GM19043 (cell line): ENCODE measurements around the gene BIRC2.
A peak's percentile ranks its signal among the peaks of the same experiment; 100 is the strongest.

ENCODE experiments used
- ATAC-seq: cut with Tn5 transposase; IDR thresholded peaks from one replicate; pipeline ENCODE4 v1.9.1; 2021; ENCODE audit warnings: low read depth; ENCODE audit not compliant: unreplicated experiment

Gene BIRC2

DNA sequence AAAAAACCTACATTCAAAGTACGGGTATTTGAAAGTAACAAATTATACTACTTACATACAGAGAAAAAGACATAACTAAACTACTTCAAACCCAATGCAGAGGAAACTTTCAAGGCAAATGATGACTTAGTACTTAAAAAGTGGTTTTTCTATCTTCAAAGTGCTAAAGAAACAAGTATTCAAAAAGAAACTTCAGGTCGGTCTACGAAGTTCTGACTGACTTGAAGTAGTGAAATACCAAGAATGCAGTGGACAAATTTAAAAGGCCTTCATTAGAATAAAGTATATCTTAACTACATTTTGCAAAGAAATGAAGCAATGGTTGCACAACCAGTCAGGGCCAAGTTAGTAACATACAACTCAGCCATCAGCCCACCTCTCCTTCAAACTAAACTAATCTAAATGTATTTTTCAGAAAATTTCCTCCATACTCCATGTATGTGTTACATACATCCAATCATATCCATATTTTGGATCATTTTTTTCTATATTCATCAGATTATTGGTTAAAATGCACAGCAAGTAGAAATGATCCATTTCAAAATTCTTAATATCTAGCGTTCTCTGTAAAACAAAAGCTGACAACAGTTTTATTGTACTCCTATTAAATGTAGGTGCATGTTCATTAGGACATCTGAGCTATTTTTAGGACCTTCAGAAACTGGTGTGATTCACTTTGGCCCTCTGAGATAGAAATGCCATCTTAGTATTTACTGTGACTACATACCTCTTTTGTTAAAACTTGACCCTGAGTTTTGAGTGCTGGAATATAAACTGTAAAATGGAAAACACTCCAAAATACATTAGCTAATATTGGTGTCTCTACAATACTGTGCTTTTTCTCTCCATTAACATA is 49.9 kb downstream of the BIRC2 start:
- ATAC-seq: no peak

DNA sequence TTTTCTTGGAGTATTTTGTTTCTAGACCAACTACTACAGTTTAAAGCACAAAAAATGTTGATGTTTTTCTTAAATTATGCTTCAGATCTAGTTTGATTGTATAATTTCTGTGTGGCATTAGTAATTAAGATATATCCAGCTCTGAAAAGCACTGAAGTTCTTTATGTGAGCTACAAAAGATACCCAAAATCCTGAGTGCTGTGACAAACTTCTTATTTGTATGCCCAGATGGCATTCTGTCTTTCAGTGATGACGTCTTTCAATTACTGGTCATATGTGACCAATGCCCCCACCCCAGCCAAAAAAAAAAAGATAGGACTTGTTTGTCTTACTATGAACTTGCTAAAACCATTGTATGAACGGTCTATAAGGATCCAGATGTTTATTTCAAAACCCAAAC is 51.3 kb downstream of the BIRC2 start:
- no peak for ATAC-seq

DNA sequence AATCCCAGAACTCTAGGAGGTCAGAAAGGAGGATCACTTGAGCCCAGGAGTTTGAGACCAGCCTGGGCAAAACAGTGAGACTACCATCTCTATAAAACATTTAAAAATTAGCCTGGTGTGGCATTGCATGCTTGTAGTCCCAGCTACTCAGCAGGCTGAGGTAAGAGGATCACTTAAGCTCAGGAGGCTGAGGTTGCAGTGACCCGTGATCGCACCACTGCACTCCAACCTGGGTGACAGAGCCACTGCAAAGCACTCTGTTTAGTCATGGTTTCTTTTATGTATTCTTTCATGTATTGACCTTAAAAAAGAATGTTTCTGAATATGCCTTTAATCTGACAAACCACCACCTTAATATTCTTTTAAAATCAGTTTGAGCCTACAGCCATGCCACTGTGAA is 52.2 kb downstream of the BIRC2 start:
- ATAC-seq: no peak

DNA sequence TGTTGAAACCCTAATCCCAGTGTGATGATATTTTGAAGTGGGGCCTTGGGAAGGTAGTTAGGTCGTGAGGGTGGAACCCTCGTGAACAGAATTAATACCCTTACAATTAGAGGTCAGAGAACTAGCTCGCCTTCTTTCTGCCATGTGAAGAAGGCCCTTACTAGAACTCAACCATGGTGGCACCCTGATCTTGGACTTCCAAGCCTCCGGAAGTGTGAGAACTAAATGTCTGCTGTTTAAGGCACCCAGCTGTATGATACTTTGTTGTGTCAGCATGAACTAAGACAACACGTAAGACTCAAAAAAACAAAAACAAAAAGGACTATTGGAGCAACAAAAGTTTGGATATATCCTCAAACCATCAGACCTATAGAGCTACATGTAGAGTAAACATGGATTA is 53.6 kb downstream of the BIRC2 start:
- ATAC-seq: no peak

DNA sequence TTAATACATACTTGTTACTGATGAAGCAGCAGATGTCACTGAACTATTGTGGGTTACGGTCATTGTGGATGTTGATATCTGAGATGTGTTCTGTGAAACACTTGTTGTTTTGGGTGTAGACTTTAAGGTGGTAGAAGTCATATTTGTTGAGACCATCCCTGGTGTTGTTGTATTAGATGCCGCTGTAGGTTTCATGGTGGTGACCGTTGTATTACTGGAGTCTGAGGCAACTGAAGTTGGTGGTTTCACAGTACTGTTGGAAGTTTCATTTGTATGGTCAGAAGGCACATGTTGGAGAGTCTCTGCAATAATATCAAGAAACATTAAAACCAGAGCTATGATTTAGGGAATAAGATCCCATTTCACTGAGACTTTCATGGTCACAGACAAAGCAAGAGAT is 54.9 kb downstream of the BIRC2 start:
- ATAC-seq: no peak

DNA sequence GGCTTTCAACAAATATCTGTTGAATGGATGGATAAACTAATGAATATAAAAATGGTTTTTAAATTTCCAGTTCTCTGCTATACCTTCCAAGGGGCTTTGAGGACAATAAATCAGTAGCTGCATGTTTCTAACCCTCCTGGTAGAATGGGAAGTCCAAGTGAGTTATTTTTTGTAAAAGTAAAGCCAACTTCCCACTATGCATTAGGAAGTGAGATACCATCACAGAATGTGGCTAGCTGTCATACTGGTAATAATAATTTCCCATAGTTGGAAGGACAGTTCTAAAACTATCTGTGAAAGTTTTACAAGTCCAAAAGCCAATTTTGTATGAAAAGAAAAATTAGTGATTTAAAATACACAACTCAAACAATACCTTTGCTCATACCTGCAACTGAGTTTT is 55.5 kb downstream of the BIRC2 start:
- no peak for ATAC-seq

DNA sequence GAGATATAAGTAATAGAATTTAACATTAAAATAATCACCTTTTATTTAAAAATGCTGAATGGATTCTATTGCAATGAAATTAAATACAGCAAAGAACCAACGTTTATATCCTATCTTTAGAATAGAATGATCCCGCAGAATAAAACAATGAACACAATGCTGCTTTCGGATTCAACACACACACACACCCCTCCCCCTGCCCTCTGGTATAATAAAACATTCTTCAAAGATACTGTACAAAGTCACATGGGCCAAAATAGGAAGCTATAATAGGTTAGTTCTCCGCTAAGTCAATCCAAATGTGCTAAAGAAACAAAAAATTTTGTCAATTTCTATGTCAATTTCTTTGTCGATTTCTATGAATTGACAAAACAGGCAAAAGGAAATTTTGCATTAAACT is 58.5 kb downstream of the BIRC2 start:
- ATAC-seq: no peak

DNA sequence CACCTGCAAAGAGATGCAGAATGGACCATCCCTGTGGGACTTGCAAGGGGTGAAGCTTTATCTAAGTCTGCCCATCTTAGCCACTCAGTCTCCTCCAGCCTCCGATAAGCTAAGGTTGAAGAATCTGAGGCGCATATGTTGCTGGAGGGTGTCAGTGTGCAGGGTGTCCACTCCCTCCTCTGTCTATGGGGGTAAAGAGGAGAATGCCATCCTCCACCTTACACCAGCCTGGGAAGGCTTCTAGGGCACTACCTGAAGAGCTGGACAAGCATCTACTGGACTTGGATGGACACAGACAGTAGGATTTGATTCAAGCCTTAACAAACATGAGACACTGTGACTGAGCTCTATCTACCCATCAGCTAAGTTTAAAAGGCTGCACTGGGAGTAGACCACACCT is 59.1 kb downstream of the BIRC2 start:
- ATAC-seq: no peak

DNA sequence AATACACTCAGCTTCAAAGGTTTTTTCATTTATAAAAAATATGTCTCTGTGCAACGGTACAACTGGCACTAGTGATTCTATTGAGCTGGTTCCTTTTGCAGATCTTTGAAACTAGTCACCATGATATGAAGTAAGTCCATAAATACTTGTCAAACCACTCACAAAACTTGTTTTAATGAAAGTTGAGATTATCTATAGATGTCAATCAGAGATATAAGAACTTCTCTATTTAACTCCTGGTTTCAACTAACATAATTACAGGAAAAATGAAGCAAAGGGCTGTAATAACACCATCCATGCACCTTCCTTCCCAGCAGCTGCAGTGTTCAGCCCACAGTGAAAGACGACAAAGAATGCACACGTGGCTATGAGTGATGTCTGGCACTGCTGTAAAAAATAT is 60.9 kb downstream of the BIRC2 start:
- ATAC-seq: no peak

DNA sequence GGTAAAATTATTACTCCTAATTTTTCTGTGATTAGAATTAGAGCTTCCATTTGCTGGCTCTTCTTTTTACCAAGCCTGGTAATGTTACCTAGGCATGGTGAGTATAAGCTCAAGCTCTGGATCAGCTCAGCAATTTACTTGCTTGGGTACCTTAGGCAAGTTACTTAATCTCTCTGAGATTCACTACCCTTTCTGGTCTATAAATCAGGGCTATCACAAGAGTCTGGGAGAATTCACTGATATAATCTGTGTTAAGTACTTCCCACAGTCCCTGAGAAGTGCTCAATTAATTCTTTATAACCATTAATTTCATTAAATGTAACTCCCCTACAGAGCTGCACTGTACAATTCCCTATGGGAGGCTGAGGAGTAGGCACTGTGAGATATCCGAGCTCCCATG is 61.3 kb downstream of the BIRC2 start:
- no peak for ATAC-seq

DNA sequence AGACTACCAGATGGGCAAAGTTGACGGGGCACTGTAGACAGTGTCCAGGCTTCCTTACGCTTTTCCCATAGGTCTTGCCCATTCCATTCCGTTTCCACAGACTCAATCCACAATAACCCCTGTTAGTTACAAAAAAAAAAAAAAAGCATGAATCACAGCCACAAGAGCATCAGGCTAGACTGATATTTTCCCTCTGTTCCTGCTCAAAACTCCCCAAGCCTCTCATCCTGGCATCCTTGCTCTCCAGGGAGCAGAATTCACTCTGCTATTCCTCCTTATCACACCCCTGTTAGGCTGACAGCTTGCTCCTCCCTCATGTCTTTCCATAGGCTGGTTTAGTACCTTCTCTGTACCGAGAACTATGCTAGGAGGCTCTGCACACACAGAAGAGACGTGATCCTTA is 63.4 kb downstream of the BIRC2 start:
- ATAC-seq: no peak

DNA sequence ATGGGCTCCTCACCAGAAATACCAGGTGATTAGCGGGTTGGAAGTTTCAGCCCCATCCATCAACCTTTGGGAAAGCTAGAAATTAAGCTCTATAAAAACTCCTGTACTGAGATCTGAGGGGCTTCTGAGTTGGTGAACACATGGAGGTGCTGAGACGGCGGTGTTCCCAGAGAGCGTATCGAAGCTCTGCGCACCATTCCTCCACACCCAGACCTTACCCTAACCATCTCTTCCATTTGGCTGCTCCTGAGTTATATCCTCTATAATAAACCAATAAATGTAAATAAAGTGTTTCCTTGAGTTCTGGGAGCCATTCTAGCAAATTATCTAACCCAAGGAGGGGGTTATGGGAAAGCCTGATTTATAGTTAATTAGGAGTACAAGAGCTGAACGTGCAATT is 64.1 kb downstream of the BIRC2 start:
- no peak for ATAC-seq

DNA sequence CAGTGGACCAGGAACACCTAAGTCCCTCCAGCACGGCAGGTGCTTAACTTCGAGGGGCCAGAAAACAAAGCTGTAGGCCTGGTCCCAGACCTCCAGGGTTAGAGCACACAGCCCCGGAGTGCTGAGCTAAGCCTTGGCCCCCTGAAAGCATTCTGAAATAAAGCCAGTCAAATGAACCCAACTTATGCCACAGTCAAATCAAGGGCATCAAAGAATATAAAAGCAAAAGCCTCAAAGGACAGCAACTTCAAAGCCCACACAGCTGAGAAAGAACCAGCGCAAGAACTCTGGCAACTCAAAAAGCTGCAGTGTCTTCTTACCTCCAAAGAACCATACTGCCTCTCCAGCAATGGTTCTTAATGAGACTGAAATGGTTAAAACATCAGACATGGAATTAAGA is 66.5 kb downstream of the BIRC2 start:
- no peak for ATAC-seq

DNA sequence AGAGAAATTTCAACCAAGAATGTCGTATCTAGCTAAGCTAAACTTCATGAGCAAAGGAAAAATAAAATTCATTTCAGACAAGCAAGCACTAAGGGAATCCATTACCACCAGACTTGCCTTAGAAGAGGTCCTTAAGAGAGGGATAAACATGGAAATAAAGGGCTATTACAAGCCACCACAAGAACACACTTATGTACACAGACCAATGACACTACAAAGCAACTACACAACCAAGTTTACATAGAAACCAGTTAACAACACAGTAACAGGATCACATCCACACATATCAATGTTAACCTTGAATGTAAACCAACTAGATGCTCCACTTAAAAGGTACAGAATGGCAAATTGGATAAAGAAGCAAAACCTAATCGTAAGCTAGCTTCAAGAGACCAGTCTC is 67.5 kb downstream of the BIRC2 start:
- no peak for ATAC-seq

DNA sequence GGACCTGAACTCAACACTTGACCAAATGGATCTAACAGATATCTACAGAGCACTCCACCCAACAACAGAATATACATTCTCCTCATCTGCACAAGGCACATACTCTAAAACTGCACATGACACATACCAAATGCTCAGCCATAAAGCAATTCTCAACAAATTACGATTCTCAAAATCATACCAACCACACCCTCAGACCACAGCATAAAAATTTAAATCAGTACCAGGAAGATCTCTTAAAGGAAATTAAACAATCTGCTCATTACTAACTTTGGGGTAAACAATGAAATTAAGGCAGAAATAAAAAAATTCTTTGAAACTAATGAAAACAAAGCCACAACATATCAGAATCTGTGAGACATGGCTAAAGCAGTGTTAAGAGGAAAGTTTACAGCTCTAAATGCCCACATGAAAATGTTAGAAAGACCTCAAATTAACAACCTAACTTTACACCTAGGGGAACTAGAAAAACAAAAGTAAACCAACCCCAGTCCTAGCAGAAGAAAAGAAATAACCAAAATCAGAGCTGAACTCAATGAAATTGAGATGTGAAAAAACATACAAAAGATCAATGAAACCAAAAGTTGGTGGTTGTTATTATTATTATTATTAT is 68.4 kb downstream of the BIRC2 start:
- ATAC-seq: no peak

DNA sequence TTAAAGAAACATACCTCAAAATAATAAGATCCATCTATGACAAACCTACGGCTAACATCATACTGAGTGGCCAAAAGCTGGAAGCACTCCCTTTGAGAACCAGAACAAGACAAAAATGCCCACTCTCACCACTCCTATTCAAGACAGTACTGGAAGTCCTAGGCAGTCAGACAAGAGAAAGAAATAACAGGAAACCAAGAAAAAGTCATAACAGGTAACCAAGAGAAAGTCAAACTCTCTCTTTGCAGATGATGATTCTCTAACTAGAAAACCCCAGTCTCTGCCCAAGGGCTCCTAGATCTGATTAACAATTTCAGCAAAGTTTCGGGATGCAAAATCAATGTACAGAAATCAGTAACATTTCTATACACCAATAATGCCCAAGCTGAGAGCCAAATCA is 70.0 kb downstream of the BIRC2 start:
- ATAC-seq: no peak

DNA sequence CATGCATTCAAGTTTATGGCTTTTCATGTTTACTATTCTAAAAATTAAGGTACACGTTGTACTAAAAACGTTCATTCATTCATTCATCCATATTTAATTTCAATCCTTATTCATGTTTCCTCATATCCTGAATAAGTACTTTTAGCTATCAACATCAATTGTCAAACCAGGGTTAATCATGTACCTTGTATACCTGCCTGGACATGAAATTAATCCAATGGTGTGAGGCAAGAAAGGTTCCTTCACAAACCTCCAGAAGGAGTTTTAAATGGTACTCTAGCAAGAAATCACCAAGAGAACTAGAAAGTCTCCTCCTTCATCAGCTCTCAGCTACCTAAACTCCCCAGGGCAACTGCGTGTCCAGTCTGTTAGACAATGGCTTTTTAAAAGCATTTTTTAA is 72.2 kb downstream of the BIRC2 start:
- no peak for ATAC-seq

DNA sequence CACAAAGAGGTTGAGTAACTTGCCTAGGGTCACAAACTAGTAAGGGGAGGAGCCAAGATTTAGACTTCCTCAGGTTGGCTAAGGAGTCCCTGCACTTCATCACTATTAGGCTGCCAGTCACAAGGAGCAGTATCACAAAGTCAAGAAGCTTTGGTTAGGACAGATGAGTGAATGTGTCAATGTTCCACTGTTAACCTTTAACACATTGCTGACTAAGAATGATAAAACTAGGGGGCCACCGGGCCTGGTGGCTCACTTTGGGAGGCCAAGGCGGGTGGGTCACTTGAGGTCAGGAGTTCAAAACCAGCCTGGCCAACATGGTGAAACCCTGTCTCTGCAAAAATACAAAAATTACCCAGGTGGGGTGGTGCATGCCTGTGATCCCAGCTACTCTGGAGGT is 73.5 kb downstream of the BIRC2 start:
- peak; percentile 91 for ATAC-seq

DNA sequence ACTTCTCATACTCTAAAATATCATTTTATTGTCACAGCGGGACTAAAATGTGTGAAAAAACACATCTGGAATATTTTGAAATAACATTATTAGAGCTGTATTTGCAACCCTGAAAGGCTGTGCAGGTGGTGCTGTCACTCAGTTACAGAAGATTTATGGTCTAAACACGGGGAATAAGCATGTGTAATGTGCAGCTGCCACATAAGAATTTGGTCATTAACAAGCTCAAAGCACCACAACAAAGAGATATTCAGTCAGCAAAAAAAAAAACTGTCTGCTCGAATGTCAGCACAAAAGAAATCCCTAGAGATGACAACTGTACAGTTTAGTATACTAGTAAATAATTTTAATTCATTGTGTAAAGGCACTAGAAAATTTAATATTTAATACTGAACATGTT is 74.2 kb downstream of the BIRC2 start:
- ATAC-seq: no peak

DNA sequence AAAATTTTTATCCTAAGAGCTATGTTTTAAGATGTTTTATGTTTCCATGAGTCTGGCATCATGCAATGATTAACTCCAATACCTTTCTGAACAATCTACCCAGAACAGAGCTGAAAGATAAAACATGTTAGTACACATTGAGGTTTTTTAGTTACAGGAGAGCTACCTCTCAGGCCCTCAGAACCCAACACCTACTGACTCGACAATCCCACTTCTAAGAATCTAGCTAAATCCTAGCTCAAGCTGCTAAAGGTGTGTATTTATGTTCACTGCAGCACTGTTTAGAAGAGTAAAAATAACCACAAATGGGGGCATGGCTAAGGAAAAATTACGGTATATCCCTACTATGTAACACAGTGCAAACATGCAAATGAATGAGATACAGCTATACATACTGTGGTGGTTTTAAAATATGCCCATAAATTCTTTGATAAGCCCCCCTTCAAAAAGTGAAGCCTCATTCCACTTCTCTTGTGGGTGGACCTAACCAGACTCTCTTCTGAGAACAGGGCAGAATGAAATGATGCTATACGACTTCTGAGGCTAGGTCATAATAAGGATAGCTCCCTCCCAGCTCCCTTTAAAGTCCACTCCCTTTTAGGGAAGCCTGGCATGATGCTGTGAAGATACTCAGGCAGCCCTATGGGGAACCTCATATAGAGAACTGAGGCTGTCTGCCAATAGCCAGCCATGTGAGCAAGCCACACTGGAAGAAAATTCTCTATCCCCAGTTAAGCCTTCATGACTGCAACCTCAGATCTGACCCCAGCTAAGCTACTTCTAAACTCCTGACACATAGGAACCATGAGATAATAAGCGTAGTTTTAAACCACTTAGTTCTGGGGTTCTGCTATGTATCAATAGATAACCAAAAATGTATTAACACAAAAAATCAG is 76.1 kb downstream of the BIRC2 start:
- ATAC-seq: no peak

DNA sequence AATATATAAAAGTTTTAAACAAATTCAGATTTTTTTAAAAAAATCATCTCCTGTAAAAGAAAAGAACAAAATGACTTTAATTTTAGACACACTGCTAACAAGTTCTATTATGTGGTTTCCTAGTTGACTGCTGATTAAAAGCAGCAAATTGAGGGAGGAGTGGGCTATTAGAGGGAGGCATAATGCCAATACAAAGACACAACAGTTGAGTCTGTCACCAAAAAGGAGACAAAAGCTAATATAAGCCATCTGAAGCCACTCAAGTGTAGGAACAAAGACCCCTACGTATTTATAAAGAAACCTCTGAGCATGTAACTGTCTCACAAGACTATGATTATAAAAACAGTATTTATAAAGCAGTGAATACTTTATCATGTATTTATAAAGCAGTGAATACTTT is 76.9 kb downstream of the BIRC2 start:
- no peak for ATAC-seq
